DMS79 treated with DMSO at 0.1 percent for 48 hours (cell line): ENCODE measurements around the gene TMEM130.

Experiments
- DNase-seq: peaks from one replicate; lab custom pipeline; 2025; lab: John Stamatoyannopoulos, UW

Gene TMEM130, protein sequence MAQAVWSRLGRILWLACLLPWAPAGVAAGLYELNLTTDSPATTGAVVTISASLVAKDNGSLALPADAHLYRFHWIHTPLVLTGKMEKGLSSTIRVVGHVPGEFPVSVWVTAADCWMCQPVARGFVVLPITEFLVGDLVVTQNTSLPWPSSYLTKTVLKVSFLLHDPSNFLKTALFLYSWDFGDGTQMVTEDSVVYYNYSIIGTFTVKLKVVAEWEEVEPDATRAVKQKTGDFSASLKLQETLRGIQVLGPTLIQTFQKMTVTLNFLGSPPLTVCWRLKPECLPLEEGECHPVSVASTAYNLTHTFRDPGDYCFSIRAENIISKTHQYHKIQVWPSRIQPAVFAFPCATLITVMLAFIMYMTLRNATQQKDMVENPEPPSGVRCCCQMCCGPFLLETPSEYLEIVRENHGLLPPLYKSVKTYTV

GRCh38 chr7:98869597-98870120 is at the start of gene TMEM130:
TMEM130 (minus strand) TSS chr7:98870014; CDS start chr7:98869861, 153 bp downstream.
- peak; percentile 7 for DNase-seq

DNA sequence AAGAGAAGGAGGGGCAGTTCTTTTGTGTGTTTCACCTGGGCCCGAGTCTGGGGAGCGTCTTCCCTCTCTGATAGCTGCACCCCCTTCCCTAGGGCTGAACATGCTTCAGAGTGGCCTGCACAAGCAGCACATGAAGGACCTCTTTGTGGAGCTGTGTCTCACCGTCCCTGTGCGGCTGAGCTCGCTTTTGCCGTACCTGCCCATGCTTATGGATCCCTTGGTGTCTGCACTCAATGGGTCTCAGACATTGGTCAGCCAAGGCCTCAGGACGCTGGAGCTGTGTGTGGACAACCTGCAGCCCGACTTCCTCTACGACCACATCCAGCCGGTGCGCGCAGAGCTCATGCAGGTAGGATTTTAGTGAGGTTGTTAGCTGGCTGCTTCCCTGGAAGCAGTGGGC is 47.5 kb upstream of the TMEM130 start:
- no peak for DNase-seq

DNA sequence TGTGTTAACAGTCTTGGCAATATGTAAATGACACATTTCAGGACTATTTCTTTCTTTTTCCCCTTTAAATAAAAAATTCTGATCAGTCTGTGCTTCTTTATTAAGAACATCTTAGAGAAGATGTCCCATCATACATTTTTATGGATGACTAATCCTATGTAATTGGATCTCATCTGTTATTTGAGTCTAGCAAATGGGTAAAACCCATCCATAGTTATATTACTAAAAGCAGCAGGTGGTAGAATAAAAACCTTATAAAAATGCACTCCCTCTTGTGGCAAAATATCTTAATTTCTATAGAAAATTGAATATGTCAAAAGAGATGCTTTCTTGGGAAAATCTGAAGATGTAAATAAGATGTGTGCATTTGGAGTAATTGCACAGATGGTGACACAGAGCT is 43.8 kb upstream of the TMEM130 start:
- DNase-seq: no peak

DNA sequence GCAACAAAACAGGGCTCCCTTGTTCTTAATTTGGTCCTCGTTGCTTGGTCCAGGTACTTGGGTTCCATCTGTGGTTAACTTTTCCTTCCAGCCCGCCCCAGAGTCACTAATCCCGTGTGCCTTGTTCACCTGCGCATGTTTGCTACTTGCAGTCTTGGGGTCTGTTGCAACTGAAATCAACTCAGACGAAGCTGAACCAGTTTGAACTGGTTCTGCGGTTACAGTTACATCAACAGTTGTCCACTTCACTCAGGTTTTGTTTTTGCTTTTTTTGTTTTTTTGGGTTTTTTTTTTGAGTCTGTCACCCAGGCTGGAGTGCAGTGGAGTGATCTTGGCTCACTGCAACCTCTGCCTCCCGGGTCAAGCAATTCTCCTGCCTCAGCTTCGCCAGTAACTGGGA is 43.2 kb upstream of the TMEM130 start:
- no peak for DNase-seq

DNA sequence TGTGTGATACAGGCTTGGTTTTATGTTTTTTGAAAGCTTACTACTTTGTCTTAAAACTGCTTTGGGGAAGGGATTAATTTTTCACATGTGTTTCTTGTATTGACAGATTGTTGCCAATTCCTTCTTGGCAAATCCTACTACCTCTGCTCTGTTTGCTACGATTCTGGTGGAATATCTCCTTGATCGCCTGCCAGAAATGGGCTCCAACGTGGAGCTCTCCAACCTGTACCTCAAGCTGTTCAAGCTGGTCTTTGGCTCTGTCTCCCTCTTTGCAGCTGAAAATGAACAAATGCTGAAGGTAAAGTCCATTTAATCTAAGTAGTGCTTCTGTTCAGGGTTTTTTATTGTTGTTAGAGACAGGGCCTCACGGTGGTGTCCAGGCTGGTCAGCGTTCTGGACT is 42.1 kb upstream of the TMEM130 start:
- no peak for DNase-seq

- no peak for DNase-seq
Measured at GRCh38 chr7:98910427-98910826, 40.6 kb upstream of the TMEM130 start.

DNA sequence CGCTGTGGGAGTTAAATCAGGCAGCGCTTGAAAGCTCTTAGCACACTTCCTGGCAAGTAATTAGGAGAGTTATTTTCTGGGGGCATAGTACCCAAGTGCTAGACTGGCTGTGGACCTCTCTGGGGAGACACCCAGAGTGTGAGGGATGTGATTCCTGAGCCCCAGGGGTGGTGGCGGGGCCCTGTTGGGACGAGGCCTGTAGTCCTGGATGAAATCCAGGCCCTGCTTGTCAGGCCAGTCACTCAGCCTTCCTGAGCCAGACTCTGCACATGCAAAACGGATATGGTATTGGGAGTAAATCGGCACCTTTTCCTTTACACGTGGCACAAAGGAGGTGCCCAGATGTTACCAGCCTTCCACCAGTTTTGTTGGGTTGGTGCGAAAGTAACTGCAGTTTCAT is 39.7 kb upstream of the TMEM130 start:
- no peak for DNase-seq

GRCh38 chr7:98908585-98908984 is 38.8 kb upstream of the TMEM130 start:
- DNase-seq: no peak

DNA sequence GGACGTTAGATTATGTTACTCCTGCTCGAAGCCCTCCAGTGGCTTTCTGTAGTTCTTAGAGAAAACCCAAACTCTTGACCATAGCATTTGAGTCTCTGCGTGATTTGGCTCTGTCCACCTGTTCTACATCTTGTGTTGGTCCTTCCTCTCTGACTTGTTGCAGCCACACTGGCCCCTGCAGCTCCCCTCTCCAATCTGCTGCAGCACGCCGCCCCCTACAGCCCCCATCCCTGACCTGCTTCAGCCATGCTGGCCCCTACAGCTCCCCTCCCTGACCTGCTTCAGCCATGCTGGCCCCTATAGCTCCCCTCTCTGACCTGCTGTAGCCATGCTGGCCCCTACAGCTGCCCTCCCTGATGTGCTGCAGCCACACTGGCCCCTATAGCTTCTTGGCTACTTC is 37.8 kb upstream of the TMEM130 start:
- no peak for DNase-seq

DNA sequence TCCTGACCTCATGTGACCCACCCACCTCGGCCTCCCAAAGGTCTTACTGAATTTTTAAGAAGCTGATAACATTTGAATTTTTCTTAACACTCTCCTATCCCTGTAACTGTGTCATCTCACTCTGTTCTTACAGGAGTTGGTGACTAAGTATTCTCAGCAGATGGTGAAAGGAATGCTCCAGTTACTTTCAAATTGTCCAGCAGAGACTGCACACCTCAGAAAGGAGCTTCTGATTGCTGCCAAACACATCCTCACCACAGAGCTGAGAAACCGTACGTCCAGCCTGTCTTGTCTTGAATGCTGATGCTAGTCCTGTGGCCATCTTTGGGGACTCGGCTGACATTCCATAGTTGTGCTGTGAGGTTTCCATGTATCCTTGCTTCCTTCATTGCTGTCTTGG is 33.4 kb upstream of the TMEM130 start:
- no peak for DNase-seq

DNA sequence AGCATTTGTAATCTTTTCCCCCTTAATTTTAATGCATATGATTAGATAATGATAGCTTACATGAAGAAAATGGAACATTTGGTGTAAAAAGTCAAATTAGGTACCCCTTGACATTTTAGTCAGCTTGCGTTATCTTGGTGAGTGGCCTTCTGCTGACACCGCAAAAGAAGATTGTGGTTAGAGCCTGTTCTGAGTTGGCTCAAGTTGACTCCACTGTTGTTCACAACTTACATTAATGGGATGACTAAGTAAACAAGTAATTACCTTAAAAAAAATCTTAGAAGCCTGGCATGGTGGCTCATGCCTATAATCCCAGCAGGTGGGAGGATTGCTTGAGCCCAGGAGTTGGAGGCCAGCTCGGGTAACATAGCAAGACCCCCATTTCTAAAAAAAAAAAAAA is 32.7 kb upstream of the TMEM130 start:
- DNase-seq: peak; percentile 84

GRCh38 chr7:98900815-98901214 is 31.0 kb upstream of the TMEM130 start:
- DNase-seq: no peak

- no peak for DNase-seq
Measured at GRCh38 chr7:98899816-98900215, 30.0 kb upstream of the TMEM130 start.

- DNase-seq: no peak
Measured at GRCh38 chr7:98892609-98893008, 22.8 kb upstream of the TMEM130 start.

- DNase-seq: no peak
Measured at GRCh38 chr7:98887038-98887437, 17.2 kb upstream of the TMEM130 start.

DNA sequence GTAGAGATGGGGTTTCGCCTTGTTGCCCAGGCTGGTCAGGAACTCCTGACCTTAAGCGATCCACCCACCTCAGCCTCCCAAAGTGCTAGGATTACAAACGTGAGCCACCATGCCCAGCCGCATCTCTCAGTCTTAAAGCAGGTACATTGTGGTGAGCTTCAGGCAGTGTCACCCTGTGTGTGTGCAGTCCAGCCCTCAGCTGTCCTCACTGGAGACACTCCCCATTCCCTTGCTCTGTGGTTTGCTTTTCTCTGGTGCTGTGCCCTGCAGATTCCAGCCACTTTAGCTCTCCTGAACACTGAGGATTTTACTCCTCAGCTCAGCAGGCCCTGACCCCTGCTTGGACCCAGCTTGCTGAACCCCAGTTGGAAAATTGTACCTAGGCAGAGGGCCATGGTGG is 14.6 kb upstream of the TMEM130 start:
- no peak for DNase-seq

DNA sequence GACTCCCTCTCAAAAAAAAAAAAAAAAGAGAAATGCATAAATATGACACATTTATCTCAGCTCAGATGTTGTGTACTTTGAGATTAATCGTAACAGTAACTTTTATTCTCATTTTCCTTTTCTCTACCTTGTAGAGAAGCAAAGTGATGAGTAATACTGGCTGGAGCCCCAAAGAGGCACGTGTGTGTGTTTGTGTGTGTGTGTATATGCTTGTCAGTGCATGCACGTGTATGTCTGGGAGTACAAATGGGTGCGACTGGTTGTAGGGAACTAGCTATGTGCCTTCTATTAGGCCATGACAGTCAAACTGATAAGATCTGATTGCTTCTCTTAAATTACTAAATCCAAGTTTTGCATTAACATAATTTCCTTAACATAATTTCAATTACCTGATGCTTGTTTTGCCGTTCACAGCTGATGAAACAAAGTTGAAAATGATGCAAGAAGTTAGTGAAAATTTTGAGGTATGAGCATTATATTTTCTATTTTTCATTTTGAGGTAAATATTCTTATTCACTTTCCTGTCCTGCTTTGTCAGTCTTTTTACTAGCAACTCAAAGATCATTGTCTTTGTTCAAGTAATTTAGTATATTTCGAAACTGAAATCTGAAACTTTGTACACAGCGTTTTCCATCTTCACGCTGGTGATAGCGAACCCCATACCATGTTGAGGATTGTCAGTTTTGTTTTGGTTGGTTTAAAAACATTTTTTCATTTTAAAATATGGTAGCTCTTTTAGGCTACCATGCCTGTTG is 11.9 kb upstream of the TMEM130 start:
- no peak for DNase-seq

DNA sequence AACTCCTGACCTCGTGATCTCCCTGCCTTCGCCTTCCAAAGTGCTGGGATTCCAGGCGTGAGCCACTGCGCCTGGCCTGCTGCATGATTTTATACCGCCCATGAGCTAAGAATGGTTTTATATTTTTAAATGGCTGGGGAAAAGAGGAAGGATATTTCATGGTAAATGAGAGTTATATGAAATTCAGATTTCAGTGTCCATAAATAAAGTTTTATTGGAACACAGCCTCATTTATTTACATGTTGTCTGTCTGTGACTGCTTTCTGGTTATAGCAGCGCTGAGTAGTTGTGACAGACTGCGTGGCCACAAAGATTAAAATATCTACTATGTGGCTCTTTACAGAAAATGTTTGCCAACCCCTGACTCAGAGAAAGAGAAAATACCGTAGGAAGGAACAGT is 10.7 kb upstream of the TMEM130 start:
- DNase-seq: no peak

GRCh38 chr7:98879979-98880315 is 10.1 kb upstream of the TMEM130 start:
- DNase-seq: no peak

GRCh38 chr7:98879198-98879978 is 9.6 kb upstream of the TMEM130 start:
- peak; percentile 10 for DNase-seq

DNA sequence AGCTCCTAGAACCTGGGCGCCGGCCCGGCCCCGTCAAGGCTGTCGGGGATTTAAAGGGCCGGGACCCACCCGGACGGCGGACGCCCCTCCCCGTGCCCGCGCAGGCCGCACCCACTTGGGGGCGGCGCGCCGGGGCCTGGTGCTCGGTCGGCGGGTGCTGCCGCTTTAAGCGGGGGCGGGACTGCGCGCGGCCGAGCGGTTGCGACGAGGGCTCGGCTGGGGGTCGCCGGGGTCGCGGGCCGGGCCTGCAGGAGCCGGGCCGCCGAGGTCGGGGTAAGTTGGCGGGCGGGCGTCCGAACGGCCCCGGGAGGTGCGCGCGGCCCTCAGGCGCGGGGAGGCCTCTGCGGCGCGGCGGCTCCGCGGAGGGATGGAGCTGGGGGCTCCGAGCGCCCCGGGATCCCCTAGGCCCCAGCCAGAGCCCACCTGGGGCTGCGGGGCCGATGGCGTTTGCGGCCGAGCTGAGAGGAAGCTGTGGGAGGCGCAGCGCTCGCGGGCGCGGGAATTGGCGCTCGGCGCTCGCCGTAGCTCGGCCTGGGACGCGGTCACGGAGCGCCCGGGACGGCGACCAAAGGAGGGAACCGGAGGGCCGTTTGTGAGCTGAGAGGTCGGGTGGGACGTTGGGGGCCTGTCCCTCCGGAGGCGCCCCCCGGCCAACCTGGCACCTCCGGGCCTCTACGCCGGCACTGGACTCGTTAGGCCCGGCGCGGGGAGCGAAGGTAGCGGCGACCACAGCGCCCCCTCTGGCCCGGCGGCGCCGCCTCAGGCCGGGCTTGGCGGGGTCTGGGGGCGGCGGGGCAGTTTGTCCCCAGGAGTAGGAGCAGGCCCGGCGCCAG is 8.8 kb upstream of the TMEM130 start, which contains the start of gene TRRAP:
TRRAP (plus strand) TSS at position 168 of the 833 bp plus-strand sequence. CDS start 2,619 bp downstream, outside the sequence.
- DNase-seq: peak; percentile 39
